ENCODE results near the gene ASF1A. TPM values are rescaled to one million over a fixed set of nuclear protein-coding genes. Genes with fewer than 3 reads are reported as not detected.

Gene ASF1A
- total RNA-seq (2021) (69.6 and 75.6 TPM in 2 replicates), Bru-seq, nascent RNA (percentile 96 among the genes with signal in this experiment), BruChase-seq, experiment 1, labeled RNA remaining after a 2-hour chase (percentile 93 among the genes with signal in this experiment), BruChase-seq, experiment 2, labeled RNA remaining after a 6-hour chase (percentile 92 among the genes with signal in this experiment)
- long read RNA-seq, transcript ASF1A-201 (4 exons, 2,362 nt) = major isoform, 266 of 272 reads
- long read RNA-seq, partial matches to known transcripts = 2 of 272 reads
- long read RNA-seq, other reads (novel, unspliced or antisense) = 4 of 272 reads

DNA sequence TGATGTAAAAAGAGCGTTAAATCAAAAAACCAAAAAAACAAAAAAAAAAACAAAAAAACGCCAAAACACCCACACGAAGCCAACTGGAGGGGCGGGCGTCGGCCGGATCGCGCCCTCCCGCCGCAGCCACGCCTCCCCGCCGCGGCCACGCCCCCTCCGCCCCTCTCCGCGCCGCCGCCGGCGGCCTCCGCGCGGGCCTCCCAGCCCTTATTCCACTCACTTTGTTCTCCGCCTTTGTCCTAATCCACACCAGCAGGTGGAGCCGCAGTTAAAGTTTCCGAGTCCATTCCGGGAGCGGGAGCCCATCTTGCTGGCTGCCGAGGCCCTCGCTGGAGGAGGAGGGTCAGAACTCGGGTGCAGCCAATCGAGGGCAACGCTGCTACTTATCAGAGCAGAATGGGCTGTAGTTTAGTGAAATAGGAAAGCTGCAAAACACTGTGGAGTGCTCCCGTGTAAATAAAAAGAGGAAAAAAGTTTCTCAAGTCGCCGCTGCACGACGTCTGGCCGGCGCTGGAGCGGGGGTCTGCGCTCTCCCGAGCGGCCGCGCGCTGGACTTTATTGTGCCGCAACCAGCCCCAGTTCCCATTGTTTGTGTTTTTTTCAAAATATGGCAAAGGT, at the start of gene ASF1A:
Gene ASF1A (plus strand): TSS at position 346 of the 618 bp plus-strand sequence. CDS start 262 bp downstream, at position 608.
- ChIA-PET CTCF (no interaction called here), POLR2A (ENCODE audit: low non-redundant PET) (interaction anchor here (0.5 kb wide), 1 partner anchor 22 kb away, joined by 6 read pairs; no protein-coding TSS in a partner anchor)
- intact Hi-C loops (cut with micrococcal nuclease; ENCODE audit: unreplicated experiment) = loop anchor here (5.0 kb wide), 1 partner anchor 242 kb away; the partner anchor contains the start of gene CEP85L
- Histone ChIP-seq H3K4me3 (ENCODE audit: low read depth, low read length, poor library complexity, severe bottlenecking) (peak within 1 kb of the TSS; percentile 81), H3K27ac (ENCODE audit: low read depth, low read length, poor library complexity, severe bottlenecking) (peak within 1 kb of the TSS; percentile 95), H3K36me3 (ENCODE audit: insufficient read depth, low read length, poor library complexity, severe bottlenecking) (peaks cover 8% of the 10 kb centered on the region), H3K9me3 (ENCODE audit: low read depth, low read length, poor library complexity, severe bottlenecking) (no peaks in the 10 kb centered on the region), H3K27me3 (replicated peaks; ENCODE audit: insufficient read depth, low read depth, low read length, poor library complexity) (no peaks in the 10 kb centered on the region), H3K4me1 (ENCODE audit: insufficient read depth, low read length, poor library complexity, severe bottlenecking) (peaks cover 12% of the 10 kb centered on the region)
- TF ChIP-seq EZH2 (IDR thresholded peaks at IDR 0.05; ENCODE audit: borderline replicate concordance, low read depth, low read length, poor library complexity, severe bottlenecking) = no peak
- TF ChIP-seq CTCF (conservative IDR thresholded peaks at IDR 0.05; ENCODE audit: low read depth, low read length) = peak; percentile 66
- BruUV-seq (replicated peaks) = no TSS peak
- peak; percentile 99 for DNase-seq (ENCODE audit: low spot score)

- no peak for DNase-seq (ENCODE audit: low spot score)
- intact Hi-C loops (cut with micrococcal nuclease; ENCODE audit: unreplicated experiment) = no loop called here
These were observed 49.0 kb upstream of the ASF1A start for GRCh38 chr6:118844915-118845314.

GRCh38 chr6:118853408-118853807, 40.5 kb upstream of the ASF1A start:
- ChIA-PET CTCF (no interaction called here), POLR2A (ENCODE audit: low non-redundant PET) (no interaction called here)
- TF ChIP-seq EZH2 (IDR thresholded peaks at IDR 0.05; ENCODE audit: borderline replicate concordance, low read depth, low read length, poor library complexity, severe bottlenecking) (no peak), CTCF (conservative IDR thresholded peaks at IDR 0.05; ENCODE audit: low read depth, low read length) (no peak)
- no TSS peak for BruUV-seq (replicated peaks)
- H3K27me3 ChIP-seq (replicated peaks; ENCODE audit: insufficient read depth, low read depth, low read length, poor library complexity) = no peaks in the 10 kb centered on the region
- H3K4me1 ChIP-seq (ENCODE audit: insufficient read depth, low read length, poor library complexity, severe bottlenecking) = no peaks in the 10 kb centered on the region
- DNase-seq (ENCODE audit: low spot score) = no peak
- H3K9me3 ChIP-seq (ENCODE audit: low read depth, low read length, poor library complexity, severe bottlenecking) = no peaks in the 10 kb centered on the region
- H3K4me3 ChIP-seq (ENCODE audit: low read depth, low read length, poor library complexity, severe bottlenecking) = no peak overlapping the region
- no peak overlapping the region for H3K27ac ChIP-seq (ENCODE audit: low read depth, low read length, poor library complexity, severe bottlenecking)
- no peaks in the 10 kb centered on the region for H3K36me3 ChIP-seq (ENCODE audit: insufficient read depth, low read length, poor library complexity, severe bottlenecking)
- intact Hi-C loops (cut with micrococcal nuclease; ENCODE audit: unreplicated experiment) = no loop called here

More at GRCh38 chr6:118844915-118845314, 49.0 kb upstream of the ASF1A start:
- Histone ChIP-seq H3K36me3 (ENCODE audit: insufficient read depth, low read length, poor library complexity, severe bottlenecking) (no peaks in the 10 kb centered on the region), H3K27ac (ENCODE audit: low read depth, low read length, poor library complexity, severe bottlenecking) (no peak overlapping the region), H3K4me1 (ENCODE audit: insufficient read depth, low read length, poor library complexity, severe bottlenecking) (peaks cover 3% of the 10 kb centered on the region), H3K4me3 (ENCODE audit: low read depth, low read length, poor library complexity, severe bottlenecking) (no peak overlapping the region), H3K9me3 (ENCODE audit: low read depth, low read length, poor library complexity, severe bottlenecking) (no peaks in the 10 kb centered on the region), H3K27me3 (replicated peaks; ENCODE audit: insufficient read depth, low read depth, low read length, poor library complexity) (no peaks in the 10 kb centered on the region)
- ChIA-PET POLR2A (ENCODE audit: low non-redundant PET) (no interaction called here), CTCF (no interaction called here)
- no TSS peak for BruUV-seq (replicated peaks)
- TF ChIP-seq EZH2 (IDR thresholded peaks at IDR 0.05; ENCODE audit: borderline replicate concordance, low read depth, low read length, poor library complexity, severe bottlenecking) (no peak), CTCF (conservative IDR thresholded peaks at IDR 0.05; ENCODE audit: low read depth, low read length) (no peak)
